Fibroblast of mammary gland (primary cell): ENCODE data around the gene LVRN.

Experiments
- DNase-seq: peaks from one replicate; pipeline ENCODE4 v3.0.0-alpha.2; 2010; ENCODE audit warnings: low read depth
- H3K4me3 ChIP-seq: 2 replicates; pipeline ENCODE4 v1.5.1; 2011; ENCODE audit warnings: low read depth, mild to moderate bottlenecking, low read length, moderate library complexity; ENCODE audit not compliant: control insufficient read depth
- CTCF ChIP-seq: conservative IDR thresholded peaks from 2 replicates; pipeline ENCODE4 v1.5.1; 2011; ENCODE audit warnings: low read depth, low read length, inconsistent platforms; ENCODE audit not compliant: control insufficient read depth, insufficient read depth

The LVRN gene

GRCh38 chr5:116013936-116014335 lies 51.7 kb downstream of the LVRN start:
- no peak for TF ChIP-seq CTCF
- H3K4me3 ChIP-seq: no peak overlapping the region
- no peak for DNase-seq

GRCh38 chr5:116023619-116024018 lies 61.3 kb downstream of the LVRN start:
- no peak overlapping the region for H3K4me3 ChIP-seq
- TF ChIP-seq CTCF: peak; percentile 22
- no peak for DNase-seq

- no peak for TF ChIP-seq CTCF
- H3K4me3 ChIP-seq: no peak overlapping the region
- DNase-seq: no peak
Observed at GRCh38 chr5:116025866-116026265, 63.6 kb downstream of the LVRN start.

GRCh38 chr5:116032094-116032517 lies 69.8 kb downstream of the LVRN start, which contains the start of gene ARL14EPL:
Gene ARL14EPL, plus strand, starts transcription at chr5:116032472. Its CDS starts 18,994 bp downstream, at chr5:116051466.
- peak; percentile 42 for TF ChIP-seq CTCF
- no peak within 1 kb of the TSS for H3K4me3 ChIP-seq
- peak; percentile 90 for DNase-seq

GRCh38 chr5:116032991-116033390 lies 70.7 kb downstream of the LVRN start:
- TF ChIP-seq CTCF: no peak
- no peak for DNase-seq
- H3K4me3 ChIP-seq: no peak overlapping the region

- H3K4me3 ChIP-seq: no peak overlapping the region
- TF ChIP-seq CTCF: no peak
- no peak for DNase-seq
Observed at GRCh38 chr5:116035123-116035522, 72.8 kb downstream of the LVRN start.

DNA sequence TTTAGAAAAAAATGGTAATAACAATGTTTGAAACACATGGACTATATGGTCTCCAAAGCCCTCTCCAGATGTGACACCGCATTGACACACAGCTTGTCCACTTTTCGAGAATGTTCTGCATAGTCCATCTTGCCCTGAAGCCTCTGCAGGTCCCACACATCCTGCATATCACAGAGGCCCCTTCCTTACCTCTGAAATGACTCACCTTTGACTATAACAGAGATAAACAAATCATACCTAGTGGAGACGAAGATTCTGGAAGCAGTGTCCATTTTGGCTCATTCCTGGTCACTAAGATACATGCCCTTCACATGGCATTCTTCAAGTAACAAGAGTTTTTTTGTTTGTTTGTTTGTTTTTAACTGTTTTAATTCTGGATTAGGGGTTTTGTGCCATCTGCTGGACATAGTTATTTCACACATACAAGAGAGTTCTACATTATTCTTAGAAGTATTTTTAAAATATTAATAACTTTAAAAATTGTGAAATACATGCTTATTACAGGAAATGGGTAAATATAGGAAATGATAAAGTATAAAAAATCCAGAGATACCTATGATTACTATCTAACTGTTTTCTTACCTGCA lies 75.1 kb downstream of the LVRN start:
- TF ChIP-seq CTCF: peak; percentile 19
- peak; percentile 29 for DNase-seq
- H3K4me3 ChIP-seq: no peak overlapping the region
